ENCODE data around the gene TNFRSF1B.

Gene TNFRSF1B

DNA sequence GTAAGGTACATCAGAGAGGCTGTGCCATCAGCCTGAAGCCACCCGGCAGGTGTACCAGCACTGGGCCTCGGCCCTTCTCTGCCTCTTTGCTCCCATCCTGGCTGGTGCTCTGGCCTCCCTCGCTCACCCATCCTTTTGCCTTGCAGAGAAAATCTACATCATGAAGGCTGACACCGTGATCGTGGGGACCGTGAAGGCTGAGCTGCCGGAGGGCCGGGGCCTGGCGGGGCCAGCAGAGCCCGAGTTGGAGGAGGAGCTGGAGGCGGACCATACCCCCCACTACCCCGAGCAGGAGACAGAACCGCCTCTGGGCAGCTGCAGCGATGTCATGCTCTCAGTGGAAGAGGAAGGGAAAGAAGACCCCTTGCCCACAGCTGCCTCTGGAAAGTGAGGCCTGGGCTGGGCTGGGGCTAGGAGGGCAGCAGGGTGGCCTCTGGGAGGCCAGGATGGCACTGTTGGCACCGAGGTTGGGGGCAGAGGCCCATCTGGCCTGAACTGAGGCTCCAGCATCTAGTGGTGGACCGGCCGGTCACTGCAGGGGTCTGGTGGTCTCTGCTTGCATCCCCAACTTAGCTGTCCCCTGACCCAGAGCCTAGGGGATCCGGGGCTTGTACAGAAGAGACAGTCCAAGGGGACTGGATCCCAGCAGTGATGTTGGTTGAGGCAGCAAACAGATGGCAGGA is 24.5 kb upstream of the TNFRSF1B start:
- DNase-seq: peak in 1 of 14 donors; percentile 13

DNA sequence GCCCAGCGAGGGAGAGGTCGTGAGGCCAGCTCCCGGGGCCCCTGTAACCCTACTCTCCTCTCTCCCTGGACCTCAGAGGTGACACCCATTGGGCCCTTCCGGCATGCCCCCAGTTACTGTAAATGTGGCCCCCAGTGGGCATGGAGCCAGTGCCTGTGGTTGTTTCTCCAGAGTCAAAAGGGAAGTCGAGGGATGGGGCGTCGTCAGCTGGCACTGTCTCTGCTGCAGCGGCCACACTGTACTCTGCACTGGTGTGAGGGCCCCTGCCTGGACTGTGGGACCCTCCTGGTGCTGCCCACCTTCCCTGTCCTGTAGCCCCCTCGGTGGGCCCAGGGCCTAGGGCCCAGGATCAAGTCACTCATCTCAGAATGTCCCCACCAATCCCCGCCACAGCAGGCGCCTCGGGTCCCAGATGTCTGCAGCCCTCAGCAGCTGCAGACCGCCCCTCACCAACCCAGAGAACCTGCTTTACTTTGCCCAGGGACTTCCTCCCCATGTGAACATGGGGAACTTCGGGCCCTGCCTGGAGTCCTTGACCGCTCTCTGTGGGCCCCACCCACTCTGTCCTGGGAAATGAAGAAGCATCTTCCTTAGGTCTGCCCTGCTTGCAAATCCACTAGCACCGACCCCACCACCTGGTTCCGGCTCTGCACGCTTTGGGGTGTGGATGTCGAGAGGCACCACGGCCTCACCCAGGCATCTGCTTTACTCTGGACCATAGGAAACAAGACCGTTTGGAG is 23.7 kb upstream of the TNFRSF1B start:
- DNase-seq: peak in 6 of 14 donors; percentile 15 to 57 (median 27)

DNA sequence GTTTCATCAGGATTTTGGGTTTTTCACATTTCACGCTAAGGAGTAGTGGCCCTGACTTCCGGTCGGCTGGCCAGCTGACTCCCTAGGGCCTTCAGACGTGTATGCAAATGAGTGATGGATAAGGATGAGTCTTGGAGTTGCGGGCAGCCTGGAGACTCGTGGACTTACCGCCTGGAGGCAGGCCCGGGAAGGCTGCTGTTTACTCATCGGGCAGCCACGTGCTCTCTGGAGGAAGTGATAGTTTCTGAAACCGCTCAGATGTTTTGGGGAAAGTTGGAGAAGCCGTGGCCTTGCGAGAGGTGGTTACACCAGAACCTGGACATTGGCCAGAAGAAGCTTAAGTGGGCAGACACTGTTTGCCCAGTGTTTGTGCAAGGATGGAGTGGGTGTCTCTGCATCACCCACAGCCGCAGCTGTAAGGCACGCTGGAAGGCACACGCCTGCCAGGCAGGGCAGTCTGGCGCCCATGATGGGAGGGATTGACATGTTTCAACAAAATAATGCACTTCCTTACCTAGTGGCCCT is 23.1 kb upstream of the TNFRSF1B start:
- peak in 9 of 14 donors; percentile 27 to 68 (median 45) for DNase-seq

DNA sequence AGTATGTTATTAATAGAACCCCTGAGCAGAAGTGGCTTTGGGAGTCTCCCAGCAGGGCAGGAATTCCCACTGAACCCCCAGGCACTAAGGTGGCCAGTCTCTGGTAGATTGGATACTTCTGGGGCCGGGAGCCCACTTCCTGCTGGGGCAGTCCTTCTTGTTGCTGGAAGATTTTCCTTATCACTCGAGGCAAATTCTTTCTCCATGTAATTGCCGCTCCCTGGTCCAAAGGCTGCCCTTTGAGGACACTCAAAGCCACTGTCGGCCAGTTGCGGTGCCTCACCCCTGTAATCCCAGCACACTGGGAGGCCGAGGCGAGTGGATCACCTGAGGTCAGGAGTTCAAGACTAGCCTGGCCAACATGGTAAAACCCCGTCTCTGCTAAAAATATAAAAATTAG is 22.6 kb upstream of the TNFRSF1B start:
- no peak for DNase-seq

DNA sequence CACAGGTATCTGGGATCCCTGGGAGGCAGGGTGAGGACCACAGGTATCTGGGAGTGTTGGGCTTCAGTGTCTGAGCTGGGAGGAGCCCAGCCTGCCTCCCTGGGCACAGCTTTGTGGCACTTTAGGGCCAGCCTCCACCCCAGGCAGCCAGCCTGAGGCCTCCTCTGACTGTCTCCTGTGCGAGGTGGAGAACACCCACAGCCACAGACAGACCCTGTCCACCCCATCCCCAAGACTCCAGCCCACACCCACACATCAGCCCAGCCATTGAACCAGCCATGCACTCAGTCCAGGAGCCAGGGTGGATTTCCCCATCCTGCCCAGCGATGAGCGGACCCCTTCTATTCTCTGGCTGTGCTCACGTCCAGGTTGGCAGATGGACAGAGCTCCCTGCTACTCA is 21.8 kb upstream of the TNFRSF1B start:
- DNase-seq: no peak

DNA sequence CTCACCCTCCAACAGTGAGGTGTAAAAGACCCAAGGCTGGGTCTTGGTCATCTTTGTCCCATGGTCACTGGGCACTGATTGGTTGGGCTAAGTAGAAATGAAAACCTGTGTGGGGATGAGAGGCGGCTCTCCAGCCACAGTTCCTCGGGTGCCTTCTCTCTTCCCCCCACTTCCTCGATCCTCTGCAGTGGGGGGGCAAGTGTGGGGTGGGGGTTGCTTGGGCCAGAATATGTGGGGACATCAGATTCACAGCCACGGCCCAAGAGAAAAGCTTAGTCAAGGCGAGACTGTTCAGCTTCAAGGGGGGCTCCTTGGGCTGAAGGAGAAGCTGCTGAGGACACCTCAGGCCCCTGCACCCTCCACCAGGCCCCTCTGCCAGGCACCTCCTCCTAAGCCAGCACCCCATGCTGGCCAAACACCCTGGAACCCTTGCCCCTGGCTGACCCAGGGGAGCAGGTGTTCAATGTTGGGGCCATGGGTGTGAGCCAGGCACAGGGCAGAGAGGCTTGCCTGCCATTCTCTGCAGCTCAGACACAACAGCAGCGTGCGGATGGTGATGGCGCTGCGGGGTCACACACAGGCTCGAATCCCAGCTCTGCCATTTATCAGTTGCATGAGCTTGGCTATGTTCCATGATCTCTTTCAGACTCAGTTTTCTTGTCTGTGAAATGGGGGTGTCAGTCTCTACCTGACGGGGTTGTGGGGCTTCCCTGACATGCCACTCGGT is 21.0 kb upstream of the TNFRSF1B start:
- DNase-seq: no peak

DNA sequence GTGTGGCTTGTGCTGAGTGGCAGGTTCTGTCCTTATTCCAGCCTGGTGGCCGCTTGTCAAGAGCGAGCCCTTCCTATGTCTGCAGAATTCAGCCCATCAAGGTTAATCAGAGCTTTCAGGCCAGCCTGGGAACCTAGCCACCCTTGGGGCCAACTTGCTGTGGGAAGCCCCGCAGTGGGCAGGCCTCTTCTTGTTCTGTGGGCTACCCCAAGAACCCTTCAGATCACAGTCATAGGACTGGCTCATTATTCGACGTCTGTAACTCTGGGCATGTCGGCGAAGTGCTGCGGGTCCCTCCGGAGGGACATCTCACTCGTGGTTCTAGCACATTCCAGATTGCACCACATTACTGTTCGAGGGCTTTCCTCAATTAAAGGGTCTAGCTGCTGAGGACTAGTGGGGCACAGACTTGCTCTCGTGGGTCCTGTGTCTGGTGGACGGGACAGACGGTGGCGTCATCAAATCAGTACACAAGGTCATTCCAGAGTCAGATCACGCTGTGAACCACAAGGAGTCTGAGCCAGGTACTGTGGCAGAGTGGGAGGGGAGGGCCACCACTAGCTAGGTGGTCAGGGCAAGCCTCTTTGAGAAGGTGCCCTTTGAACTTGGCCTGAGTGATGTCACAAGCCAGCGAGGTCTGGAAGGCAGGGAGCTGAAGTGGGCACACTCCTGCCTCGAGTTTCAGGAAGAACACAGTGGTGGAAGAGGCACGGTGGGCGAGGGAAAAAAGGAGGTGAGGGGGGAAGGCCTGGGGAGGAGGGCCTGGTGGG is 20.3 kb upstream of the TNFRSF1B start:
- no peak for DNase-seq

DNA sequence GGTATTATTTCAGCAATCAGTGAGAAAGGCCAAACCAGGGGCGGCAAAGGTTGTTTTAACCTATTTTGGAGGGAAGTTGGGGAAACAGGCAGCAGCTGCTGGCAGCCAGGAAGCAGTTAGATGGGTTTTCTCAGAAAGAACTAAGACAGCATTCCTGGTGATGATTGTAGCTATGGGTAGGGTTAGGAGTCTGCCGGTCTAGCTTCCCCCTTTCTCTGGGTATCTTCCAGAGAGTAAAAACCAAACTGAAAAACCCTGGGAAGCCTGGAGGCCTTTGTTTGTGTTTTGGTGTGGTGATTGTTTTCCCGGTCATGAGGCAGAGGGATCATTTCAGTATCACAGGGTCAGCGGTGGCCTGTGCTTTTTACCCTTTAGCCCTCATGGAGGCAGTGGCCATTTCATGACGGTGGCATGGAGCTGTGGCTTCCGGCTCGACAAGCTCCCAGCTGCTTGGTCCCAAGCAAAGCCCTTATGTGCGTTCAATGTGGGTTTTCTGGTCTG is 19.5 kb upstream of the TNFRSF1B start:
- DNase-seq: no peak

DNA sequence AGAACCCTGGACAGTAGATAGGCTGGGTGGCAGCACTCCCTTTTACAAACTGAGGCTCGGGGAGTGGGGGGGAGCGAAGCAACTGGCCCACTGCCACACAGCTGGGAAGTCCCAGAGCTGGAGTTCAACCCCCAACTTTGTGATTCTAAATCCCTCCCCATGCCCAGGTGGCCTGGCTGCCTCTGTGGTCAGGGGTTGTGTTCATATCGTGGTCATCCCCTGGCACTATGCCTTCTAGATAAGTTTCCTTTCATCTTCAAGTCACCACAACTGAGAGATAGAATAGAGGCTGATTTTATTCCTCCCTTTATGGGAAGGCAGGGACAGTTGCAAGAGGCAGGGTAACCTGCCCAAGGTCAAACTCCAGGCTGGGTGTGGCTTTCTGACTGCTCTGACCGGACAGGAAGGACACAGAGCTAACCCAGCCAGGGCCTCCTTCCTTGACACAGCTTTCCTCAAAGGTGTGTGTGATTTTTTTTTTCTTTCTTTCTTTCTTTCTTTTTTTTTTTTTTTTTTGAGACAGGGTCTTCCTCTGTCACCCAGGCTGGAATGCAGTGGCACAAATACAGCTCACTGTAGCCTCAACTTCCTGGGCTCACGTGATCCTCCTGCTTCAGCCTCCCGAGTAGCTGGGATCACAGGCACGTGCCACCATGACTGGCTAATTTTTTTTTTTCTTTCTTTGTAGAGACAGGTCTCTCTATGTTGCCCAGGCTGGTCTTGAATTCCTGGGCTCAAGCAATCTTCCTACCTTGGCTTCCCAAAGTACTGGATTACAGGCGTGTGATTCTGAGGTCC is 18.4 kb upstream of the TNFRSF1B start:
- DNase-seq: no peak

DNA sequence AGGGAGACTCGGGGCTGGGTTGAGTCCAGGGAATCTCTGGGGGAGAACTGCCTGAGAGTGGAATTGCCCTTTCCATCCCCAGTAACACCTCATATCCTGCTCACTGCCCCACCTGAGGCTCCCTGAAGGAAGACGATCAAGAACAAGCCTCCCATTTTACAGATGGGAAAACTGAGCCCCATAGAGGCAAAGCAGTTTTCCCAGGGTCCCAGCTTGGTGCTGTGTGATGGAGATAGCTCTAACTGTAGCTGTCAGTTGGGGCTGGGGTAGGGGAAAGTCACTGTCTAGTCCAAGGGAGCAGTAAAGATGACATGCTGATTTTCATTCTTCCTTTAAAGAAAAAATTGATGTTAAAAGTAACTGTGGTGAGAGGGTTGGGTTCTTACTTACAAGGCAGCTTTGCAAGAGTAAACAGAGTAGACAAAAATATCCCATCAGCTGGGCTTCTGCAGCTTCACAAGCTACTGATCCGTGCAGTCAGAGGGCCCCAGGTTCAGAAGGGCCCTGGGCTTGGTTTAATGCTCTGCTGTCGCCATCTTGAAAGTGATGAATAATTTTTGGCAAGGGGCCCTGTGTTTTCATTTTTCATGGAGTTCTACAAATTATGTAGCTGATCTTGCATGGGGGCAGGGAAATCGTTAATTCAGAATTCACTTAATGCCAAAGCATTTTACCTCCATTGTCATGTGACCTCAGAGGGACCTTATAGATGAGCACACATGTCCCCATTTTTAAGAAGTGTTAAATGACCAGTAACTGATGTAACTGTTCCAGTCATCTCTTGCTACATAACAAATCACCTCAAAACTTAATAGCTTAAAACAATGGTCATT is 17.6 kb upstream of the TNFRSF1B start:
- DNase-seq: no peak

DNA sequence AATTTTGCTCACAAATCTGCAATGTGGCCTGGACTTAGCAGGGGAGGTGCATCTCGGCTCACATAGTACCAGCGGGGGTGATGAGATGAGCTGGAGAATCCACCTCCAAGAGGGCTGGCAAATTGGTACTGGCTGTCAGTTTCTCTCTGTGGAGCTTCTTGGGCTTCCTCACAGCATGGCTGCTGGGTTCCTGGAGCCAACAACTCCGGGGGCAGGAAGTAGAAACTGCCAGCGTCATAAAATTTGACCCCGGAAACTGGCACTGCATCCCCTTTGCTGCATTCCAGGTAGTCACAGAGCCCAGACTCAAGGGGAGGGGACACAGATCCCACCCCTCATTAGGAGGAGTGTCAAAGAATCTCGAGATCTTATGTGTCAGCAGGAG is 17.0 kb upstream of the TNFRSF1B start:
- no peak for DNase-seq

DNA sequence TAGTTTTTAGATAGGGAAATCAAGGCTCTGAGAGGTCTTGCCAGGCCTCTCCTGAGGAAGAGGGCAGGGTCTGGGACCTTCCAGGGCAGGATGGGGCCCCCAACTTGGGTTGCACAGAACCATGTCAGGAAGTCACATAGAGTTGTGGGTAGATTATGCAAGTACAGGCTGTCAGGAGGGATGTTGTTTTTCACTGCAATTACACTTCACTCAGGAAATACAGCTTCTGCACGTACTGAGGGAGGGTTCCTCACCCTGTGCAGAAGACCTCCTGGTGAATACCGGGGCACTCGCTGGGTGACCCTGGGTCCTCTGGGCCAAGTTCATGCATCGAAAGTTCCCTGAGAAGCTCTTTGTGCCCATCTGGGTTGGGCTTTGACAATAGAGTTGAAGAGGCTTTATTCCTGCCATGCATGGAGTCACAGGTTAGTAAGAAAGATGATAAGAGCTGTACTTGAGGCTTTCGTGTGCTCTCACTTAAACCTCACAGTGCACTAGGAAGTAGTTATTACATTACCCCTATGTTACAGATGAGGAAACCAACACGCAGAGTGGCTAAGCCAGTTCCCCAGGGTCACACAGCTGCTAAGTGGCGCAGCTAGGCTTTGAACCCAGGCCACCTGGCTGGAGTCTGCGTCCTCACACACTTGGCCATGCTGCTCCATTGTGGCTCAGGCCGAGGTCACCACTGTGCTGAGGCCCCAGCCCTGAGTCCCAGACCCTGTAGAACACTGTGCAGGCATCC is 16.2 kb upstream of the TNFRSF1B start:
- DNase-seq: peak in 1 of 14 donors; percentile 37

DNA sequence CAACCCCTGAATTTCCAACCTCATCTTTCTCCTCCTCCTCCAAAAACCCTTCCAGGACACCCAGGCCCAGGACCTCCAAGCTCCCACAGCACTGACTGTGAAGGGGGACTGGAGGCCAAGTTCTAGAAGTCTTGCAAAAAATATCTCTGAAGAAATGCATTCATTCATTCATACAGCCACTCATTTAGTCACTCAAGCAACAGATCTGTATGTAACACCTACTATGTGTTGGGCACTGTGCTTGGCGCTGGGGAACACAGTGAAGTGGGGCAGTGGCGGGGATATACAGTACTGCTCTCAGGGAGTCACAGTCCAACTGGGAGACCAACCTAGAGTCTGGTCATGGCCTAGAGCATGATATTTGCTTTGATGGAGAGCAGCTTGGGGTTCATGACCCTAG is 15.3 kb upstream of the TNFRSF1B start:
- no peak for DNase-seq

DNA sequence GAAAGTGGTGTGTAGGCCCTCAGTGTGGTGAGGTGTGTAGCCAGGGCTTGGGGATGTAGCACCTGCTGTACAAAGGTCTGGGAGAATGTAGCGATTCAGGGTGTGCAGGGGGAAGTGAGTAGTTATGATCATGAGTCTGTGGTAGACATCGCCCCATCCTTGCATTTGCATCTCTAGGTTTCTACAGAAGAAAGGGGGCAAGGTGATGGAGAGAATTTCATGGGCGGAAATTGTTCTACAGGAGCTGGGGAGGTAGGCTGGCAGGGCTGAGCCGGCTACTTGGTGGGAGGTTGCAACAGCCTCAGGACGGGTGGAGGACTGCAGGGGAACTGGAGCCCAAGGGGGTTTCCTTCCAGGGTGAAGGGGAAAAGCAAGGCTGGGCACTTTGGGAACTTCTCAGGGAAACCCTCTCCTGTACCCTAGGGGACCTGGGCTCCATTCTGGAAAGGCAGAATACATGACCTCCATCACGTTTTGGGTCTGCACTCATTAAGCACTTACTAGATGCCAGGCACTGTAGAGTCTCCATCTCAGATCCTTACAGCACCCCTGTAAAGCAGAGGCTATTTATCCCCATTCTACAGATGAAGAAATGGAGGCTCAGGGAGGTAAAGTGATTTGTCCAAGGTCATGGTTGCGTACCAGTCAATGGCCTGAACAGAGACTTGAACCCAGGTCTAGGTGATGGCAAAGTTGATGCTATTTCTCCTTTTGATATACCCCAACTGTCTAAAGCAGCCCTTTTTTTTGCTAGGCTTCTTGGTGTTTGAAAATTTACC is 14.5 kb upstream of the TNFRSF1B start:
- DNase-seq: no peak

DNA sequence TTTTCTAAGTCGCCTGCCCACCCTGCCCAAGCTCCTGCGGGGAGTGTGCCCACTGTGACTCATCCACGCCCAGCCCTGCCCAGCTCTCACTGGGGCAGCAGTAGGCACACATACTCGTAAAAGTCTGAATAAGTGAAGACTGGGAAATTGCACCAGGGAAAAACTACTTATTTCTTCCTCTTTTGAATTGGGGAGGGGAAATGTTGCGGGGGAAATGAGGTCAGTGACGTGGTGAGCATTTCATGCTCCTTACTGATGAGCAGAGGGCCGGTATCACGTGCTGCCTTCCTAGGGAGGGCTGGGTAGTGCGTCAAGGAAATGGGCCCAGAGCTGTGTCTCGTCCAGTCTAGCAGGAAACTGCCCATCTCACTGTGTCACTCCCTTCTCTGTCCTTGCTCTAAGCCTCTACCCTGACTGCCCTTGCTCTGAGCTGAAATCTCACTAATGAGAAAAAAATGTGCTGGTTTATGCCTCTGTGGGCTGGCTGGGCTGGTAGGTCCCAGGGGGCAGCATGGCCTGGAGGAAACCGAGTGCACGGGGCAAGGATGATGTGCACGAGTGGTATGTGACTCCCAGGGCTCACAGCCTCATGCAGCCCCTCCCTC is 13.5 kb upstream of the TNFRSF1B start:
- DNase-seq: peak in 7 of 14 donors; percentile 19 to 59 (median 40)

DNA sequence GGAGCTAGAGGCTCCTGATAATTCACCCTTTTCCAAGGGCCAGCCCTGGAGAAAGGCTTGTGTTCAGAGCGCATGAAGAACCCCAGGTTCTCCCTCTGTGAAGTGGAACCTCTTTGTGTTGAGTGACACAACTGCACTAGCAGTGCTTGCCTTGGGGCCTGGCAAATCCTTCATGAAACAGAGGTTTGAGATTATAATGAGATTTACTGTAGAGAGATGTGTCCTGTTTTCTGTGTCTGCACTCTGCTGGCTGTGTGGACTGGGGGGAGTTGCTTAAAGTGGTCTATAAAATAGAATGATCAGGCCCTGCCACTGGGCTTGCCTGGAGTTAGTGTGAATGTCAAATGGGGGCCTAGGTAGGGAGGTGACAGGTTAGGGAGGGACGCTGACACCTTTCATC is 11.5 kb upstream of the TNFRSF1B start:
- no peak for DNase-seq

DNA sequence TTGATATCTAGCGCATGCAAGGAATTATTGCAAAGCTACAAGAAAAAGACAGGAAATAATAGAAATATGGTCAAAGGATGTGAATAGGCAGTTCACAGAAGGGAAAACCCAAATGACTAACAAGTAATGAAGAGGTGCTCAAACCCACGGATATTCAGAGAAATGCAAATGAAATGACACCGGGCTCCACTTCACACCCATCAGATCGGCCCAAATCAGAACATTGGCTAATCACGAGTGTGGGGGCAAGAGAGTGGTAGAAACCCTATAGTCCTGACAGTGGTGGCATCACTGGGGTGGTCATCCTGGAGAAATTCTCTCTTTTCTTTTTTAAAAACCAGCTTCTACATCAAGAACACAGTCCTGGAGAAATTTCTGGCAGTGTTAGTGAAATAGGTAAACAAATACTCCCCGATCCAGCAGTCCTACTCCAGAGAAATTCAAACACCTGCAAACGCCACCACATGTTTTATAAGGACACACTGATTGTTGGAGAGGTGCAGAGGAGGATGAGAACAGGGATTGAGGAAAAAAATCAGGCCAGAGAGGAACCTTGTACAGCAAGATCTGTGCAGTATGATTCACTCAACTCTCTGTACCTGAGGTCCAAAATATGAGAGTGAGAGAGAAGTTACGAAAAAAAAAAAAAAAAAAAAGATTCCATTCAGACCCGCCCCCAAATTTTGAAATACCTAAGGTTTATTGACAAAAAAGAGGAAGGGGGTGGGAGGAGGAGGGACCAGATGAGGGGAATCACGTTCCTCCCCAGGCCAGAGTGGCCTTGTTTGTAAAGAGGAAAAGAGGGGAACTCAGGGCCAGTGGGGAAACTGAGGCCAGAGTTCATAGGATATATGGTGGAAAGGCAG is 9.2 kb upstream of the TNFRSF1B start:
- no peak for DNase-seq
